Right hindlimb (tissue), 1 donor: ENCODE results near the gene HHAT.

Source experiments
- DNase-seq: peaks from one replicate; pipeline ENCODE4 v3.0.0-alpha.2; 2018

The HHAT gene

GRCh38 chr1:210500831-210501230 is 172.1 kb downstream of the HHAT start:
- no peak for DNase-seq

- DNase-seq, result no peak
Observed at GRCh38 chr1:210504286-210504685, 175.6 kb downstream of the HHAT start.

DNA sequence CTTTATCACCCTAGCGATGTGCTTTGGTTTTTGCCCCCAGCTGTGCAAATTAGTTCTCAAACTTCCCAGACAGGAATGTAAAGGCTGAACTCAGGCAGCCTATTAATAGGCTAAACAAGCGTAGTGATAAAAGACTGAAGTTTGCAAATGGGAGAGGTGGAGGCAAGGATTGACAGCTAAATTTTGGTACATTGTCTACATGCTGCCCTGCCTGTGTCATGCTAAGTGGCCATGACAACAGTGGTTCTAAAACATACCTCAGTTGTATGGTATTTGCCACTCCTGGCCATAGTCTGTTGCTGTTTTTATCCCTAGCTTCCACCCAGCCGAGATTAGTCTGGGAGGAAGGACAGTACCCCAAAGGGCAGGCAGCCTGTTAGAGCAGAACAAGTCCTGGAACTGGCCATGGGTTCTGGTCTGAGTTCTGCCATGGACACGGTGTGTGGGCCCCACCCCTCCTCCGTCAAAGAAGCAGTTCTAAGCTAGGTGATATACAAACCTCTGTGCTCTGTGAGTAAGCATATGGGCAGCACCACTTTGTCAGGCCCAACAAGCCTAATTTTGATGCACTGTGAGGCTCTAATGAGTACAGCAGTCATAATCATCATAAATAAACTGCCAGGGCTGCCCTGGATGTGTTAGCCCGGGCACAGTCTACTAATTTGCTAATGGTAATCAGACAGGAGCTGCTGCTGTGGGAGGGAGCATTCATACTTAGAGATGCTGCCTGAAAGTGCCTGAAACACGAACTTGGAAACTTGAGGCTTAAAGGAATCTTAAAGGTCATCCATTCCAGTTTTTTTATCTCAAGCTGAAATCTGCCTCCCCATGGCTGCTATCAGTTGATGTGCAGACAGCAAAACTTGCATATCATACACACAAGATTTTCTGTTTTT is 177.1 kb downstream of the HHAT start:
- DNase-seq, result peak; percentile 21

DNA sequence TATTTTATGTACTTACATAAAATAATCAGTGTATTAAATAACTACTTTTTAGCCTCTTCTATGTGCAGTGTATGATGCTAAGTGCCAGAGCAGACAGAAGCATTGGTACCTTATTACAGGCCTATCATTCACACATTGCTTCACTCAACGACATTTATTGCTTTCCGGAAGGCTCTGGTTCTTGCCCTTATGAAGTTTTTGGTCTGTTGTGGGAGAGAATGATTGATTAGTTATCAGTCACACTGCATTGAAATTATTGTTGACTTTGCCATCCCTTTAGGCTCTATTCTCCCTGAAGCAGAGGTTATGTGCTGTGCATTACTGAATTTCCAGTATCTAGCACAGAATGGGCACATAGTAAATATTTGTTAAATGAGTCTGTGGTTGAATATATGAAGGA is 178.0 kb downstream of the HHAT start:
- no peak for DNase-seq

- no peak for DNase-seq
Observed at GRCh38 chr1:210516092-210516656, 187.5 kb downstream of the HHAT start.

GRCh38 chr1:210516697-210517459 is 188.2 kb downstream of the HHAT start:
- DNase-seq, result no peak

- no peak for DNase-seq
Observed at GRCh38 chr1:210523830-210524229, 195.1 kb downstream of the HHAT start.

GRCh38 chr1:210525716-210526454 is 197.2 kb downstream of the HHAT start:
- DNase-seq, result no peak

DNA sequence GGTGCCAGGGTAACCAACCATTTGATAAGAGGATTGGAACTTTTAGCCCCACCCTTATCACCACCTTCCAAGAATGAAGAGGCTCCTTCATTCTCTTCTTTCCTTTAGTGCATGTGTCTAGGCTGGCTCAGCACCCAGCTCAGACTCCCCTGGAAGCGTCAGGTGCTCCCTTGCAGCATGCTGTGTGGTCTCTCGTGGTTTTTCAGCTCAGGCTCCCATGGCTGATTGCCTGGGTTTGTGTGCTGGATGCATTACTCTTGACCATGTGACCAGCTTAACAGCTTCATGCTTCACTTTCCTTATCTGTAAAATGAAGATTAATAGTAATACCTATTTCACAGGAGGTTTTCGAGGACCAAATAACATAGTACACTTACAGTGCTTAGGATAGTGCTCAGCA is 198.4 kb downstream of the HHAT start:
- no peak for DNase-seq

GRCh38 chr1:210531475-210532222 is 202.9 kb downstream of the HHAT start:
- DNase-seq, result no peak

GRCh38 chr1:210532223-210532598 is 203.5 kb downstream of the HHAT start:
- no peak for DNase-seq

DNA sequence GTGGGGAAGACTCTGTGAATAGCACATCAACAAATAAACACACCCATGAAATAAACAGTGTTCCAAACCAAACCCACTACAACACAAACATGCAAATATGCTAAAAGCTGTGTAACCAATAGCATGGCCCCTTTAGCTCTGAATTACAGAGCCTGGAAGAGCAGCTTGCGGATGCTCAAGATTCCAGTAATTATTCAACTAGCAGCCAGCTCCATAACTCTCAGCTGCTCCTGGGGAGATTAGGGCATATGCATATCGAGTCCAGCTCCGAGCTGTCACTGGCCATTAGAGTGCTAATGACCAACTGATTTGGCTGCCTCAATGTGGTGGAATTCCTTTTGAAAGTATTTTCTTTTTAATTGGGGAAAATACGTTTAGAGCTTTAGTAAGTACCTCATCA is 207.1 kb downstream of the HHAT start:
- DNase-seq, result no peak

DNA sequence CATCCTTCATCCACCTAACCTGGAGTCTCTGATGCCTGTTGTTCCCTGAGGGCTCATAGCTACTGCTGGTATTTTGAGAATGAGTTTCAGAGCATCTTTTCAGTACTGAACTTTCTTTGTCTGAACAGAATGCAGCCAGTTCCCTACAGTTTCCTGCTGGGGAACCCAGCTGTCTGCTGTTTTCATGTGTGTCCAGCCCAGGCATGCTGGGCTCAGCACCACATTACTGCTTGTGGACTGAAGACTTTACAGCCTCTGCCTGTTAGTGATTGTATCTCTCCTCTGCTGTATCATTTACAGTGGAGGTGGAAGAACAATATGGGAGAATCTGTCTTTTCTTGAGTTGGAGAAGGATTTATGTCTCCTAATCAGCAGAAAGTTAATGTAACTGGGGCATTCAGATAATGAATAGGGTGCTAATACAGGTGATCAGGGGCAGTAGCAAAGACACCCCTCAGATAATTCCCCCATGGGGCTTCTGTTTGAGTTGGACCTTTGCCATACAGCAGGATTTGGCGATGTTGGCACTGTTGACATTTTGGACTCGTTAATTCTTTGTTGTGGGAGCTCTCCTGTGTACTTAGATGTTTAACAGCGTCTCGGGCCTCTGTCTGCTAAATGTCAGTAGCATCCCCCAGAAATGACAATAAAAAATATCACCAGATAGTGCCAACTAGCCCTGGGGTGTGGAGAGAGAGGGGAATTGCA is 207.7 kb downstream of the HHAT start:
- no peak for DNase-seq

GRCh38 chr1:210540288-210540687 is 211.6 kb downstream of the HHAT start:
- no peak for DNase-seq

GRCh38 chr1:210541680-210542358 is 213.1 kb downstream of the HHAT start:
- DNase-seq, result no peak

DNA sequence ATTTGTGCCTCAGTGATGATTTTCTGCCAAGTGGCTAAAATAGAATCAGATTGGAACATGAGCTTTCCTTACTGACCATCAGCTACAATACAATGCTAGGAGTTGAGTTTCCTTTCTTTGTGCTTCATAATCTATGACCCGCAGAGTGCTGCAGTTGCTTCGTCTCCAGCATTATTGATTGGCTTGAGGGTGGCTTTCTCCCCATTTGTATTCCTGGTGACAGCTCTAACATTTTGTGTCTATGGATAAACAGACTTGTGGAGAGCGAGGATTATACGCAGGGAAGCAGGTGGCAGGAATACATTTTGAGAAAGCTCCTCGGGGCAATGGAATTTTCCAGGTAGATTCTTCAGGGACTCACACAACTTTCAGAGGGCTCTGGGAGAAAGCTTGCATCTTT is 223.2 kb downstream of the HHAT start:
- DNase-seq, result no peak

GRCh38 chr1:210553711-210554110 is 225.0 kb downstream of the HHAT start:
- DNase-seq, result no peak

- no peak for DNase-seq
Observed at GRCh38 chr1:210554382-210554781, 225.7 kb downstream of the HHAT start.

GRCh38 chr1:210556475-210556874 is 227.8 kb downstream of the HHAT start:
- no peak for DNase-seq

DNA sequence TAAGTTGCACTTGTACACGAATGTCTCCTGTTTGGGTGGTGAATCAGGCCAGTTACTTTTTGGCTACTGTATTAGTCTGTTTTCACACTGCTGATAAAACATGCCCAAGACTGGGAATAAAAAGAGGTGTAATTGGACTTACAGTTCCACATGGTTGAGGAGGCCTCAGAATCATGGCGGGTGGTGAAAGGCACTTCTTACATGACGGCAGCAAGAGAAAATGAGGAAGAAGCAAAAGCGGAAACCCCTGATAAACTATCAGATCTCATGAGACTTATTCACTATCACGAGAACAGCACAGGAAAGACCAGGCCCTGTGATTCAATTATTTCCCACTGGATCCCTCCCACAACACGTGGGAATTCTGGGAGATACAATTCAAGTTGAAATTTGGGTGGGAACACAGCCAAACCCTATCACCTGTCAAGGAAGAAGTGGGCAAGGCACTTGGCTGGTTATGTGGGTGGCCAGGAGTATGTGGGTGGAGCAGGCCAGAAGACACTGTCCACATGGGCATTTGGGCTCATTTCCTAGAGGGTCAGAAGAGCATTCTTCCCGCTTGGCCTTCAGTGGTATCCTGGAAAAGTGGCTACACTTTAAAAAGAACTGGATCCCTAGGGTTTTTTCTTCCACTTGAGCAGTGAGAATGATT is 228.8 kb downstream of the HHAT start:
- DNase-seq, result no peak

DNA sequence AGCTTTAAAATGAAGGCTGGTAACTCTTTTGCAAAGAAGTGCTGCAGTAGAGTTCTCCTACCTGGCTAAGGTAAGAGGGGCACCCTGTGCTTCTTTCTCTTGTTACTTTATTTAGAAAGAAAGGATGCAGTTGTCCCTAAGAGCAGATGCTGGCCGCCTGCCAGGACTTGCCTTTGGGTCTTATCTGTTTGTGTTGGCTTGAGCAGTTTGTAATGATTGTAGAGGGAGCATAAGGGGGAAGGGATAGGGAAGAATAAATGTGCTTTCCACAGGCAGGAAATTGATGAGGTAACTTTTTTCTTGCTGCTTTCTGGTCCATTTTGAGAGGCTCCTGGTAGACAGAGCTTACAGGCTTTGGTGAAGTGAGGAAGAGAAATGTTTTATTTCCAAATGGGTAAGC is 229.6 kb downstream of the HHAT start:
- peak; percentile 22 for DNase-seq
